ENCODE results near the gene TSPY4.
"Not testable (repeated sequence)": the region's sequence is repeated elsewhere in the genome, so short reads cannot be mapped to it uniquely, and the experiment has no call there.

Gene TSPY4

GRCh38 chrY:9337164-9337563, at the start of gene TSPY4:
Gene TSPY4 (plus strand): TSS chrY:9337464. CDS start chrY:9337510, 46 bp downstream.
- DNase-seq, result not testable (repeated sequence)

GRCh38 chrY:9320996-9321395, 16.3 kb upstream of the TSPY4 start:
- no peak for DNase-seq

DNA sequence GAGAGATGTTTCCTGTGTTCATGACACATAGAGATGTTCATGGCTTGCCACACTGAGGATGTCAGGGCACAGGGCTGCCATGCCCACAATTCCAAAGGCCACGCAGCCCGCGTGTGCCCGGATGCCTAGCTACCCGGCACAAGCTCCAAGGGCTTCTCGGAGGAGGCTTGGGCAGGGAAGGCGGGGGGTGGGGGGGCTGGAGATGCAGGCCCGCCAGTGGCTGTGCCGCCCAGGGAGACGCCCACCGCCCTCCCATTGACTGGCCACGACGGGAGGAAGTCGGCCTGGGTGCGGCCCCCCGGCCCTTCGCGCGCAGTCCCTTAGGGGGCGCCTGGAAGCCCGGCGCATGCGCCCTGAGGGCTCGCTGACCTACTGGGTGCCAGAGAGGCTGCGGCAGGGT, 20.2 kb downstream of the TSPY4 start, which contains the start of gene TSPY8:
TSPY8 (plus strand) TSS at position 301 of the 400 bp plus-strand sequence; CDS start at position 347, 46 bp downstream.
- DNase-seq, result not testable (repeated sequence)

Data from AML-193 (cell line).